Choroid plexus epithelial cell (primary cell): ENCODE measurements around the gene SELENOV.

Experiments
- DNase-seq: peaks from one replicate; pipeline ENCODE4 v3.0.0-alpha.2; 2010; ENCODE audit warnings: low read depth
- H3K4me3 ChIP-seq: 2 replicates; pipeline ENCODE4 v1.5.1; 2011; ENCODE audit warnings: low read depth, mild to moderate bottlenecking, control low read depth, low read length, moderate library complexity
- CTCF ChIP-seq: conservative IDR thresholded peaks from 2 replicates; pipeline ENCODE4 v1.5.1; 2011; ENCODE audit warnings: low read depth, mild to moderate bottlenecking, control low read depth, inconsistent platforms, low read length, moderate library complexity

The SELENOV gene

GRCh38 chr19:39480337-39481228 is 34.4 kb upstream of the SELENOV start, which contains the start of gene TIMM50:
Gene TIMM50 (plus strand): TSS chr19:39480838. CDS start chr19:39480854, 16 bp downstream.
- TF ChIP-seq CTCF: no peak
- peak; percentile 93 for DNase-seq
- H3K4me3 ChIP-seq: peak within 1 kb of the TSS; percentile 99

- no peak for TF ChIP-seq CTCF
- peak overlapping the region; percentile 99 for H3K4me3 ChIP-seq
- no peak for DNase-seq
Observed at GRCh38 chr19:39481229-39481545, 33.8 kb upstream of the SELENOV start.

DNA sequence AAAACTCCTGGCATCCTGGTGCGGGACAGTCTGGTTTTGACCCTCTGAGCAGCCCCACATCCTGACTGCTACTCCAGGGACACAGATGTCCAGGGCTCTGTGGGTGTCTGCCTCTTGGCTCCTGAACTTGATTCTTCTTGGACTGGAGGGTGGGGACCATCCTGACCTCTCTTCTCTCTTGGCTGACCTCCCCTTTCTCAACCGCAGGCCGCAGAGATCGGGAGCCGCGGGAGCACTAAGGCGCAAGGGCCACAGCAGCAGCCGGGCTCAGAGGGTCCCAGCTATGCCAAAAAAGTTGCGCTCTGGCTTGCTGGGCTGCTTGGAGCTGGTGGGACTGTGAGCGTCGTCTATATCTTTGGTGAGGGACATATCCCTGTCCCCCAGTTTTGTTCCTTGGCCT is 33.3 kb upstream of the SELENOV start:
- peak overlapping the region; percentile 99 for H3K4me3 ChIP-seq
- DNase-seq: no peak
- TF ChIP-seq CTCF: no peak

DNA sequence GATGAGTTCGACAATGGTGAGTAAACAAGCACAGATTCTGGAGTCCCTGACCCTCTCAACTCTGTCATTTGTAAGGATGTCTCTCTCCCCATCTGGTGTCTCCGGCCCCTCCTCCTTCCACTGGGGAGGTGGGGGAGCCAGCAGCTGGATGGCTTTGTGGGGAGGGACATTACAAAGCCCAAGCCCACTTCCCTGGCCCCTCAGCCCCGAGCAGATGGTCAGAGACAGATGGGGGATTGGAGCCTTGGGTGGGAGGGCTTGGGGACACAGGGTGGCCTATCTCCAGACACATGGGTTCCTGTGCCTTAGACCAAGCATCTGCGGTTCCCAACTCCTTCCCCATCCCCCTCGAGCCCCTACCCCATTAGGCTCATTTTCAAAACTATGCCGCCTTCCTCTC is 31.8 kb upstream of the SELENOV start:
- TF ChIP-seq CTCF: no peak
- no peak overlapping the region for H3K4me3 ChIP-seq
- DNase-seq: no peak

GRCh38 chr19:39489756-39490155 is 25.2 kb upstream of the SELENOV start:
- TF ChIP-seq CTCF: no peak
- DNase-seq: no peak
- H3K4me3 ChIP-seq: no peak overlapping the region

- H3K4me3 ChIP-seq: no peak overlapping the region
- no peak for DNase-seq
- no peak for TF ChIP-seq CTCF
Observed at GRCh38 chr19:39492225-39492624, 22.7 kb upstream of the SELENOV start.

DNA sequence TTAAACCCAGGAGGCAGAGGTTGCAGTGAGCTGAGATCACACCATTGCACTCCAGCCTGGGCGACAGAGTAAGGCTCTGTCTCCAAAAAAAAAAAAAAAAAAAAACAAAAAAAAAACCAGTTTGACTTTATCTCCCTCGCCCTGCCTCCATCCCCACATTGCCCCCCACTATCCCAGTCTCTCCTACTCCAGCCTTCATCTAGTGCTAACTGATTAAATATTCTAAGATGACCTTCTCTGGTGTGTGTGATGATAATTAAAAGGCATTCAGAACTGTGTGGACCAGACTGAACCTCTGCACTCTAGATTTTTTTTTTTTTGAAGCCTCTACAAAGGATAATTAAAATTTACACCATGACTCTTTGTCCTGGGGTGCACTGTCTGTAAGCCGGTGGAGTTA is 22.2 kb upstream of the SELENOV start:
- H3K4me3 ChIP-seq: no peak overlapping the region
- TF ChIP-seq CTCF: no peak
- no peak for DNase-seq
